ENCODE data around the gene TBX1.

TBX1 gene

GRCh38 chr22:19800306-19800705, 39.7 kb downstream of the TBX1 start:
- no peak for DNase-seq (ENCODE audit: low spot score)

GRCh38 chr22:19800761-19801244, 40.2 kb downstream of the TBX1 start:
- DNase-seq (ENCODE audit: low spot score), result peak; percentile 85

GRCh38 chr22:19801340-19802000, 40.9 kb downstream of the TBX1 start:
- no peak for DNase-seq (ENCODE audit: low spot score)

GRCh38 chr22:19802001-19802893, 41.7 kb downstream of the TBX1 start:
- DNase-seq (ENCODE audit: low spot score), result no peak

GRCh38 chr22:19802894-19803735, 42.5 kb downstream of the TBX1 start:
- no peak for DNase-seq (ENCODE audit: low spot score)

- DNase-seq (ENCODE audit: low spot score), result no peak
Observed at GRCh38 chr22:19803736-19804267, 43.2 kb downstream of the TBX1 start.

GRCh38 chr22:19805821-19806212, 45.2 kb downstream of the TBX1 start:
- DNase-seq (ENCODE audit: low spot score), result no peak

GRCh38 chr22:19806213-19807160, 45.9 kb downstream of the TBX1 start:
- no peak for DNase-seq (ENCODE audit: low spot score)

- DNase-seq (ENCODE audit: low spot score), result no peak
Observed at GRCh38 chr22:19807161-19807913, 46.8 kb downstream of the TBX1 start.

GRCh38 chr22:19807914-19808872, 47.6 kb downstream of the TBX1 start:
- no peak for DNase-seq (ENCODE audit: low spot score)

GRCh38 chr22:19808873-19809478, 48.4 kb downstream of the TBX1 start:
- no peak for DNase-seq (ENCODE audit: low spot score)

- DNase-seq (ENCODE audit: low spot score), result no peak
Observed at GRCh38 chr22:19809741-19810140, 49.2 kb downstream of the TBX1 start.

- DNase-seq (ENCODE audit: low spot score), result no peak
Observed at GRCh38 chr22:19810381-19811201, 50.0 kb downstream of the TBX1 start.

- no peak for DNase-seq (ENCODE audit: low spot score)
Observed at GRCh38 chr22:19811211-19811621, 50.6 kb downstream of the TBX1 start.

GRCh38 chr22:19811811-19812771, 51.5 kb downstream of the TBX1 start:
- no peak for DNase-seq (ENCODE audit: low spot score)

GRCh38 chr22:19812910-19813309, 52.3 kb downstream of the TBX1 start:
- DNase-seq (ENCODE audit: low spot score), result no peak

All from HuH-7 (cell line).